ENCODE data around the gene TRPM1. TPM values are rescaled to one million over a fixed set of nuclear protein-coding genes. Genes with fewer than 3 reads are reported as not detected.

The TRPM1 gene
- total RNA-seq, 1 donor from 2014 or later = not detected

DNA sequence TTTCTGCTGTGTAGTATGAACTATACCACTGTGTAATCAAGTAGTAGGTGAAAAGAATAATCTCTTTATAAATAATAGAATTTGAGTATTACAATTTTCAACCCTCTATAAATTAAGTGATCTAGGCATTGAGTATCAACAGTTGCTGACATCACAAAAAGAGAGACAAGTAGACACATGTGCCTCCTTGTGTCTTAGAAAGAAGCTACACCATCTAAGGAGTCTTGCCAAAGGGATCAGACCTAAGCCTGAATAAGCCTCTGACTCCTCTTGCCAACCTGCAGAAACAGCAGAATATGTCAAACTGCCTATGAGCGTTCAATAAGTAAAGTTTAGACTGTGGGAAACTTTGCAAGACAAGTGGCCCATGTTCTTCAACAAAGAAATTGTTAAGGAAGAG, 104.3 kb downstream of the TRPM1 start:
- H3K36me3 Mint-ChIP-seq (ENCODE audit: low read depth, unreplicated experiment) = no peaks in the 10 kb centered on the region
- Histone ChIP-seq H2AFZ (ENCODE audit: low read depth, low read length) (no peak overlapping the region), H3K79me2 (ENCODE audit: insufficient read depth, low read length) (no peaks in the 10 kb centered on the region), H3K4me3 (ENCODE audit: insufficient read depth, low read depth, low read length) (no peak overlapping the region), H3K27me3 (ENCODE audit: insufficient read depth, low read length) (peaks cover 2% of the 10 kb centered on the region), H3K9ac (ENCODE audit: low read length) (no peak overlapping the region), H3K4me2 (ENCODE audit: low read length) (no peak overlapping the region), H3K27ac (ENCODE audit: low read depth, low read length) (no peak overlapping the region), H4K20me1 (ENCODE audit: insufficient read depth, low read length) (no peaks in the 10 kb centered on the region), H3K9me3 (ENCODE audit: insufficient read depth, low read depth, low read length) (no peaks in the 10 kb centered on the region), H3K4me1 (ENCODE audit: insufficient read depth, low read length) (no peaks in the 10 kb centered on the region), H3K36me3 (ENCODE audit: insufficient read depth, low read length) (no peaks in the 10 kb centered on the region)
- no peak for TF ChIP-seq EZH2 (IDR thresholded peaks at IDR 0.05; ENCODE audit: insufficient read depth, low read length)
- TF ChIP-seq CTCF (IDR thresholded peaks at IDR 0.05; ENCODE audit: insufficient read depth, low read depth, low read length) = no peak
- DNase-seq (ENCODE audit: low read depth) = no peak
- no peak for FAIRE-seq
- no peaks in the 10 kb centered on the region for H3K4me1 Mint-ChIP-seq (ENCODE audit: low read depth, unreplicated experiment)
- no peak overlapping the region for H3K4me3 Mint-ChIP-seq (ENCODE audit: unreplicated experiment)
- H3K27me3 Mint-ChIP-seq (ENCODE audit: low read depth, unreplicated experiment) = peaks cover 1% of the 10 kb centered on the region
- H3K9me3 Mint-ChIP-seq (ENCODE audit: unreplicated experiment) = no peaks in the 10 kb centered on the region
- no peak overlapping the region for H3K27ac Mint-ChIP-seq (ENCODE audit: unreplicated experiment)

DNA sequence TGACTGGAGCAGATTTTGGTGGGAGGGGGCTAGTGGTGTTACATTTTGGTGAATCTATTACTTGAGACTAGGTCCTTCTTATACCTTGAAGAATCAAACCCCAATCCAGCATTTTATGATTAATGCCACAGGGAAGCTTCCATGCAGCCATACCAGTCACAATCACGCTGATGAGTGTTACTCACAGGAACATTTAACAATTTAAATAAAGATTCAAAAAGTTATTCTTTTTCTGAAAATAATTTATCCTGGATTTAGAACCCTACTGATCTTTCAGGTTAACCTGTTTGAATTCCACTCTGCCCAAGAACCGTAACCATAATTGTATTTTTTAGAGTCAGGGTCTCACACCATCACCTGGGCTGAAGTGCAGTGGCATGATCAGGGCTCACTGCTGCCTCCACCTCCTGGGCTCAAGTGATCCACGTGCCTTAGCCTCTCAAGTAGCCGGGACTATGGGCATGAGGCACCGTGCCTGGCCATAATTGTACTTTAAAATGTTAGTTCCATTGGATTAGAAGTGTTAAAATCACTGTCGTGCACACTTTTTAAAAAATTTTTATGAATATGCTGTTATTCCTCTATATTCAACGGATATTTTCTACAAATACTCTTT, 109.2 kb downstream of the TRPM1 start:
- Histone ChIP-seq H3K9ac (ENCODE audit: low read length) (peak overlapping the region; percentile 95), H3K27me3 (ENCODE audit: insufficient read depth, low read length) (no peaks in the 10 kb centered on the region), H4K20me1 (ENCODE audit: insufficient read depth, low read length) (peaks cover 11% of the 10 kb centered on the region), H3K36me3 (ENCODE audit: insufficient read depth, low read length) (no peaks in the 10 kb centered on the region), H3K79me2 (ENCODE audit: insufficient read depth, low read length) (peaks cover 31% of the 10 kb centered on the region), H3K4me2 (ENCODE audit: low read length) (peak overlapping the region; percentile 92), H3K27ac (ENCODE audit: low read depth, low read length) (peak overlapping the region; percentile 89), H3K9me3 (ENCODE audit: insufficient read depth, low read depth, low read length) (no peaks in the 10 kb centered on the region), H3K4me1 (ENCODE audit: insufficient read depth, low read length) (peaks cover 9% of the 10 kb centered on the region), H3K4me3 (ENCODE audit: insufficient read depth, low read depth, low read length) (peak overlapping the region; percentile 88), H2AFZ (ENCODE audit: low read depth, low read length) (peak overlapping the region; percentile 94)
- TF ChIP-seq CTCF (IDR thresholded peaks at IDR 0.05; ENCODE audit: insufficient read depth, low read depth, low read length) (no peak), EZH2 (IDR thresholded peaks at IDR 0.05; ENCODE audit: insufficient read depth, low read length) (no peak)
- Mint-ChIP-seq H3K4me3 (ENCODE audit: unreplicated experiment) (peak overlapping the region; percentile 84), H3K9me3 (ENCODE audit: unreplicated experiment) (no peaks in the 10 kb centered on the region), H3K27ac (ENCODE audit: unreplicated experiment) (peak overlapping the region; percentile 63), H3K27me3 (ENCODE audit: low read depth, unreplicated experiment) (no peaks in the 10 kb centered on the region), H3K4me1 (ENCODE audit: low read depth, unreplicated experiment) (peaks cover 7% of the 10 kb centered on the region), H3K36me3 (ENCODE audit: low read depth, unreplicated experiment) (no peaks in the 10 kb centered on the region)
- no peak for DNase-seq (ENCODE audit: low read depth)
- no peak for FAIRE-seq

All from astrocyte (in vitro differentiated cells and primary cell).